HL-60 (cell line): ENCODE results near the gene SLC7A6.

Experiments
- CTCF ChIP-seq: IDR thresholded peaks from one replicate; pipeline ENCODE4 v1.5.1; 2011; ENCODE audit warnings: low read length, control low read depth, inconsistent platforms; ENCODE audit not compliant: insufficient read depth
- POLR2AphosphoS5 ChIP-seq: IDR thresholded peaks from 2 replicates; pipeline ENCODE4 v1.6.1; 2012; ENCODE audit warnings: low read depth
- SPI1 ChIP-seq: IDR thresholded peaks from 2 replicates; pipeline ENCODE4 v1.6.1; 2012; ENCODE audit warnings: low read depth, mild to moderate bottlenecking, borderline replicate concordance

- no peak for TF ChIP-seq CTCF
- TF ChIP-seq POLR2AphosphoS5: no peak
- TF ChIP-seq SPI1: no peak
Measured at GRCh38 chr16:68233085-68233834, 31.1 kb upstream of the SLC7A6 start.
